GM12891 (cell line): Measurements from ENCODE around the gene OR10H3.

ENCODE experiments used
- POLR2A ChIP-seq: IDR thresholded peaks from 2 replicates; pipeline ENCODE4 v1.6.1; 2011; ENCODE audit warnings: low read depth, low read length, control low read depth
- POLR2AphosphoS5 ChIP-seq: IDR thresholded peaks from 2 replicates; pipeline ENCODE4 v1.6.1; 2011; ENCODE audit warnings: low read depth, low read length, control low read depth
- SPI1 ChIP-seq: IDR thresholded peaks from 2 replicates; pipeline ENCODE4 v1.6.1; 2011; ENCODE audit warnings: low read depth, low read length, control low read depth
- TAF1 ChIP-seq: IDR thresholded peaks from 2 replicates; pipeline ENCODE4 v1.6.1; 2011; ENCODE audit warnings: low read depth, low read length, control low read depth

GRCh38 chr19:15727724-15728123 is 10.1 kb upstream of the OR10H3 start, which contains the start of gene OR10H2:
- TF ChIP-seq POLR2A (no peak), POLR2AphosphoS5 (no peak), TAF1 (no peak), SPI1 (no peak)
